ENCODE measurements around the gene ABCF2.

DNA sequence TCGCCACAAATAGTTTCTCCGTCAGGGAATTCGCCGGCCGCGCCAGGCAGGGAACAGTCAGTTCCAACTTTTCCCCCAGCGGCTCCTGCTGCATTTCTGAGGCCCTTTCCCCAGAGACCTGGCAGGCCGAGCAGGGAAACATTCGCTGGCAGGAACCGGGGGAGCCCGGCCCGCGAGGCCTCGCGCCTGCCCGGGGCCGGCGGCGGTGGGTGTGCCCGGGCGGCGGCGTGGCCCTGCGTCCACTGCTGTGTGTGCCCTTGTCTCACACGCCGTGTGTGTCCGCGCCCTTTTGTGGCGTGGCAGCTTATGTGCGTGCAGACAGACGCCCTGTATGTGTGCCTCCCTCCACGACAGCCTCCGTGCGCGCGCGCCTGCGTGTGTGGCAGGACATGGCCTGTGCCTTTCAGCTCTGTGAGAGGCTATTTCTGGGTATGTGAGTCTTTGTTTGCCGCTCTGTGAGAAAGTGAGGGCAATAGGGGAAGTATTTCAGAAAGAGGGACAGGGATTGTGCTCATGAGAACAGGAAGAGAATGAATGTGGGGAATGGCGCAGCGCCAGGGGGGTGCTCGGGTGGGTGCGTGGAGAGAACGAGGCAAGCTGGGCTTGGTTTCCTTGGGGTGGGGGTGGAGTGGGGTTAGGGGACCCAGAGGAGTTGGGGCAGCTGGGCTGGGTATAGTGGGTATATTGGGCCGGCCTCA, 22.2 kb upstream of the ABCF2 start:
- TF ChIP-seq, protein P1, sequence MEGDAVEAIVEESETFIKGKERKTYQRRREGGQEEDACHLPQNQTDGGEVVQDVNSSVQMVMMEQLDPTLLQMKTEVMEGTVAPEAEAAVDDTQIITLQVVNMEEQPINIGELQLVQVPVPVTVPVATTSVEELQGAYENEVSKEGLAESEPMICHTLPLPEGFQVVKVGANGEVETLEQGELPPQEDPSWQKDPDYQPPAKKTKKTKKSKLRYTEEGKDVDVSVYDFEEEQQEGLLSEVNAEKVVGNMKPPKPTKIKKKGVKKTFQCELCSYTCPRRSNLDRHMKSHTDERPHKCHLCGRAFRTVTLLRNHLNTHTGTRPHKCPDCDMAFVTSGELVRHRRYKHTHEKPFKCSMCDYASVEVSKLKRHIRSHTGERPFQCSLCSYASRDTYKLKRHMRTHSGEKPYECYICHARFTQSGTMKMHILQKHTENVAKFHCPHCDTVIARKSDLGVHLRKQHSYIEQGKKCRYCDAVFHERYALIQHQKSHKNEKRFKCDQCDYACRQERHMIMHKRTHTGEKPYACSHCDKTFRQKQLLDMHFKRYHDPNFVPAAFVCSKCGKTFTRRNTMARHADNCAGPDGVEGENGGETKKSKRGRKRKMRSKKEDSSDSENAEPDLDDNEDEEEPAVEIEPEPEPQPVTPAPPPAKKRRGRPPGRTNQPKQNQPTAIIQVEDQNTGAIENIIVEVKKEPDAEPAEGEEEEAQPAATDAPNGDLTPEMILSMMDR (IDR thresholded peaks at IDR 0.05; ENCODE audit: low read depth, low read length, missing input control): no peak
- no peak for TF ChIP-seq RAD21 (IDR thresholded peaks at IDR 0.05)
- no peak for TF ChIP-seq JUND (IDR thresholded peaks at IDR 0.05)
- TF ChIP-seq, protein P2, sequence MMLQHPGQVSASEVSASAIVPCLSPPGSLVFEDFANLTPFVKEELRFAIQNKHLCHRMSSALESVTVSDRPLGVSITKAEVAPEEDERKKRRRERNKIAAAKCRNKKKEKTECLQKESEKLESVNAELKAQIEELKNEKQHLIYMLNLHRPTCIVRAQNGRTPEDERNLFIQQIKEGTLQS (IDR thresholded peaks at IDR 0.05): no peak
- TF ChIP-seq EGR1 (IDR thresholded peaks at IDR 0.05; ENCODE audit: low read depth in 2 of 2): no peak
- TF ChIP-seq RXRA (IDR thresholded peaks at IDR 0.05): no peak
- TF ChIP-seq YY1 (IDR thresholded peaks at IDR 0.05): no peak
